ENCODE data around the gene CAB39.

GRCh38 chr2:230676546-230676945, 36.1 kb upstream of the CAB39 start:
- TF ChIP-seq CTCF (IDR thresholded peaks at IDR 0.05) (no peak), ZFX (IDR thresholded peaks at IDR 0.05; ENCODE audit: borderline replicate concordance) (no peak)
